ENCODE measurements around the gene NEFH.
A peak's percentile ranks its signal among the peaks of the same experiment; 100 is the strongest.

Gene NEFH

DNA sequence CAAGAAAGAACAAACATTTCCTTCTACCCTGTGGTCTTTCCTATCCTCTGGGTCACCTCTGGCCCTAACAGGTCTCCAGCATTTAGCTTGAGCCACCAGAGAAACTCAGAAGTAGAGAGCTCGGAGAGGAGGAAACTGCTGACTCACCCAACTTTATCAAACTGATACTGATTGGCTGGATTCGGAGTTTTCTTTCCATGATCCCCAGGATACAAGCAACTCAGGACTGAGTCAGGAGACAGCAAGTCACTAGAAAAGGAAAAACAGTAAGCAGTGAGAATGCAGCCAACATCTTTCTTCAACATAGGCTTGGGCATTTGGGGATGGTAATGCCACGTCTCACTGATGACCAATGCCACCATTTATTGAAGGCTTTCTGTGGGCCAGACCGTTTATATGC lies 40.8 kb downstream of the NEFH start:
- no peak overlapping the region for H3K4me2 ChIP-seq (ENCODE audit: low read length)
- TF ChIP-seq CTCF (IDR thresholded peaks at IDR 0.05; ENCODE audit: low read depth, low read length) (no peak), EZH2phosphoT487 (IDR thresholded peaks at IDR 0.05; ENCODE audit: low read depth) (no peak)
- H3K36me3 ChIP-seq (replicated peaks; ENCODE audit: low read depth, low read length), result peaks cover 66% of the 10 kb centered on the region
- no peak overlapping the region for H3K4me3 ChIP-seq (ENCODE audit: low read length)
- no peaks in the 10 kb centered on the region for H4K20me1 ChIP-seq (ENCODE audit: insufficient read depth, low read length)
- peaks cover 24% of the 10 kb centered on the region for H3K4me1 ChIP-seq (ENCODE audit: low read length)
- no peaks in the 10 kb centered on the region for H3K79me2 ChIP-seq (ENCODE audit: low read length)
- H3K27ac ChIP-seq (ENCODE audit: low read length), result no peak overlapping the region
- no peak overlapping the region for H2AFZ ChIP-seq (ENCODE audit: low read depth, low read length)
- no peak overlapping the region for H3K9ac ChIP-seq (ENCODE audit: low read length)
- no peaks in the 10 kb centered on the region for H3K27me3 ChIP-seq (ENCODE audit: low read depth, low read length)
- H3K9me3 ChIP-seq (ENCODE audit: insufficient read depth, low read length), result no peaks in the 10 kb centered on the region

DNA sequence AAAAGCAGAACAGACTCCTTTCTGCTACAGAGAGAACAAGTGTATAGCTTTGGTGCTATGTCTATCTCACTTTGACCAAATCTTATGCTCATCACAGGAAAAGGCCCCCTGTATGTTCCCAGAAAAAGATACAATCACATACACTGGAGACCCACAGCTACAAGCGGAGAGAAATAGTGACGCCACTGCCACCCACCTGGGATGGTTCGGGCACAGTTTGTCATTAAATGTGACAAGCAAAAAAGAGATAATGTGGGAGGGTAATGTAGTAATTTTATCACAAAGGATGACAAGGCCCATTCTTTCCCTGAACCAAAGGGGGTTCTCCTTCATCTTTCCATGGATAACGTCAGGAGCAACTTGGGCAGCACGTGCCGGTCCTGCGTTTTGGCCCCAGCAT lies 41.5 kb downstream of the NEFH start:
- Histone ChIP-seq H3K9ac (ENCODE audit: low read length) (no peak overlapping the region), H3K4me2 (ENCODE audit: low read length) (no peak overlapping the region), H4K20me1 (ENCODE audit: insufficient read depth, low read length) (no peaks in the 10 kb centered on the region), H3K36me3 (replicated peaks; ENCODE audit: low read depth, low read length) (peaks cover 64% of the 10 kb centered on the region), H3K4me3 (ENCODE audit: low read length) (no peak overlapping the region), H2AFZ (ENCODE audit: low read depth, low read length) (no peak overlapping the region), H3K4me1 (ENCODE audit: low read length) (peaks cover 30% of the 10 kb centered on the region), H3K9me3 (ENCODE audit: insufficient read depth, low read length) (no peaks in the 10 kb centered on the region), H3K27ac (ENCODE audit: low read length) (no peak overlapping the region), H3K79me2 (ENCODE audit: low read length) (no peaks in the 10 kb centered on the region), H3K27me3 (ENCODE audit: low read depth, low read length) (no peaks in the 10 kb centered on the region)
- TF ChIP-seq CTCF (IDR thresholded peaks at IDR 0.05; ENCODE audit: low read depth, low read length), result no peak
- no peak for TF ChIP-seq EZH2phosphoT487 (IDR thresholded peaks at IDR 0.05; ENCODE audit: low read depth)

DNA sequence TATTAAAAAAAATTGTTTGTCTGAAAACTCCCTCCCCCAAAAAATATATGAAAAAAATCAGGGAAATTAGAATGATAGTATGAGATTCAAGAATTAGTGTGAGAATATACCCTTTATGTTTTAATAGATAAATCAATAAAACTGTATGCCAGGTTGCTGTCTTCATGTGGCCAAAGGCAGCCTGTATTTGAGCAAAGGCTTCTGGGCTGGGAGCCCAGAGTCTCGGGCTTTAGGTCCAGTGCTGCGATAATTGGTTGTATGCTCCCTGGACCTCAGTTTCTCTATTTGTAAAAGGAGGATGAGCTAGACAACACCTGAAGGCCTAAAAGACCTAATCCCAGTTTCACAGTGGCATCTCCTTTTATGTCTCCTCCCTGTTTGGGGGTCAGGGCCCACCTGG lies 43.7 kb downstream of the NEFH start:
- Histone ChIP-seq H3K9me3 (ENCODE audit: insufficient read depth, low read length) (no peaks in the 10 kb centered on the region), H3K27ac (ENCODE audit: low read length) (no peak overlapping the region), H4K20me1 (ENCODE audit: insufficient read depth, low read length) (no peaks in the 10 kb centered on the region), H3K4me2 (ENCODE audit: low read length) (no peak overlapping the region), H3K4me1 (ENCODE audit: low read length) (peaks cover 33% of the 10 kb centered on the region), H3K9ac (ENCODE audit: low read length) (no peak overlapping the region), H3K27me3 (ENCODE audit: low read depth, low read length) (no peaks in the 10 kb centered on the region), H3K4me3 (ENCODE audit: low read length) (no peak overlapping the region), H3K36me3 (replicated peaks; ENCODE audit: low read depth, low read length) (peaks cover 65% of the 10 kb centered on the region), H2AFZ (ENCODE audit: low read depth, low read length) (no peak overlapping the region), H3K79me2 (ENCODE audit: low read length) (no peaks in the 10 kb centered on the region)
- TF ChIP-seq EZH2phosphoT487 (IDR thresholded peaks at IDR 0.05; ENCODE audit: low read depth), result no peak
- TF ChIP-seq CTCF (IDR thresholded peaks at IDR 0.05; ENCODE audit: low read depth, low read length), result no peak

- Histone ChIP-seq H2AFZ (ENCODE audit: low read depth, low read length) (no peak overlapping the region), H3K27me3 (ENCODE audit: low read depth, low read length) (no peaks in the 10 kb centered on the region), H3K4me2 (ENCODE audit: low read length) (no peak overlapping the region), H3K36me3 (replicated peaks; ENCODE audit: low read depth, low read length) (peaks cover 67% of the 10 kb centered on the region), H3K79me2 (ENCODE audit: low read length) (no peaks in the 10 kb centered on the region), H3K4me1 (ENCODE audit: low read length) (peaks cover 41% of the 10 kb centered on the region), H3K27ac (ENCODE audit: low read length) (no peak overlapping the region), H3K9ac (ENCODE audit: low read length) (no peak overlapping the region), H3K4me3 (ENCODE audit: low read length) (no peak overlapping the region), H4K20me1 (ENCODE audit: insufficient read depth, low read length) (no peaks in the 10 kb centered on the region), H3K9me3 (ENCODE audit: insufficient read depth, low read length) (no peaks in the 10 kb centered on the region)
- TF ChIP-seq CTCF (IDR thresholded peaks at IDR 0.05; ENCODE audit: low read depth, low read length), result peak; percentile 73
- TF ChIP-seq EZH2phosphoT487 (IDR thresholded peaks at IDR 0.05; ENCODE audit: low read depth), result no peak
Observed at GRCh38 chr22:29524442-29525191, 44.6 kb downstream of the NEFH start.
